Sigmoid colon (tissue), 7 donors: Measurements from ENCODE around the gene TAS2R40. TPM values are rescaled to one million over a fixed set of nuclear protein-coding genes. Genes with fewer than 3 reads are reported as not detected.

Experiments
- DNase-seq: peaks from one replicate; pipeline ENCODE4 v3.0.0-alpha.2; 2019
- H3K27ac ChIP-seq, 4 donors: fragments of 200-600 bp; sonication (generic); one replicate each; pipeline ENCODE4 v1.5.1; 2016 to 2019; ENCODE audit warnings: mild to moderate bottlenecking in 1 of 4
- H3K27me3 ChIP-seq, 3 donors: fragments of 200-600 bp; sonication (generic); one replicate each; pipeline ENCODE4 v1.5.1; 2019; ENCODE audit warnings: mild to moderate bottlenecking in 1 of 3
- H3K36me3 ChIP-seq, 4 donors: fragments of 200-600 bp; sonication (generic); one replicate each; pipeline ENCODE4 v1.5.1; 2016 to 2019
- H3K4me1 ChIP-seq, 4 donors: fragments of 200-600 bp; sonication (generic); one replicate each; pipeline ENCODE4 v1.5.1; 2017 to 2019
- H3K4me3 ChIP-seq, 4 donors: fragments of 200-600 bp; sonication (generic); one replicate each; pipeline ENCODE4 v1.5.1; 2017 to 2019; ENCODE audit warnings: mild to moderate bottlenecking in 2 of 4, moderate library complexity in 1 of 4
- H3K9me3 ChIP-seq, 4 donors: fragments of 200-600 bp in 3 of 4; sonication (generic) in 3 of 4; one replicate each; pipeline versions ENCODE4 v1.5.1 to v1.6.1; 2013 to 2019
- CTCF ChIP-seq, 4 experiments: fragments of 450-650 bp in 3 of 4; fragments of 200-600 bp in 1 of 4; IDR thresholded peaks; one replicate each; pipeline ENCODE4 v1.5.1; 2016 to 2019; ENCODE audit warnings: antibody characterized with exemption in 4 of 4, mild to moderate bottlenecking in 3 of 4, moderate library complexity in 2 of 4
- EP300 ChIP-seq, 4 donors: sonication (generic); formaldehyde crosslinking; IDR thresholded peaks; one replicate each; pipeline ENCODE4 v1.6.1; 2017; ENCODE audit warnings: antibody characterized with exemption in 4 of 4
- POLR2A ChIP-seq, 2 donors: fragments of 450-650 bp; IDR thresholded peaks; one replicate each; pipeline ENCODE4 v1.6.1; 2016; ENCODE audit warnings: antibody characterized with exemption in 2 of 2, mild to moderate bottlenecking in 2 of 2, moderate library complexity in 2 of 2
- POLR2AphosphoS5 ChIP-seq, 4 donors: sonication (generic); formaldehyde crosslinking; IDR thresholded peaks; one replicate each; pipeline ENCODE4 v1.6.1; 2017; ENCODE audit warnings: antibody characterized with exemption in 4 of 4
- WGBS, 2 donors: extraction: QIAGEN DNeasy Blood & Tissue Kit; methylation state at CpG; one replicate each; pipeline ENCODE4 v1.1.7; 2013; 5-methylcytosine and 5-hydroxymethylcytosine counted together
- intact Hi-C: fragments of 100-400 bp; cut with DNase I; formaldehyde crosslinking; loops from one replicate; pipeline ENCODE4 v1.15.1; 2023
- polyA plus RNA-seq, 3 donors: library from polyadenylated mRNA; stranded (reverse); fragments of 200-250 nt; gene quantifications; one replicate each; pipeline ENCODE4 v1.2.3, GENCODE V29; 2013
- total RNA-seq, 4 donors: library from RNA; depleted of rRNA; stranded (reverse); fragments of >200 nt; gene quantifications; one replicate each; pipeline ENCODE4 v1.1.0, GENCODE V29; 2016
- donor health status: healthy with polysubstance abuse.
- donor health status: Bipolar disorder and iron deficiency.
- donor health status: healthy.

Gene TAS2R40
- total and polyA plus RNA-seq, 7 donors: not detected

GRCh38 chr7:143214789-143215679 is 6.8 kb upstream of the TAS2R40 start:
- Histone ChIP-seq H3K9me3 (no peaks in the 10 kb centered on the region), H3K36me3 (no peaks in the 10 kb centered on the region), H3K4me3 (no peak overlapping the region), H3K4me1 (peaks cover 0 to 8% (median 3%) of the 10 kb centered on the region in 4 donors), H3K27me3 (no peaks in the 10 kb centered on the region), H3K27ac (peak overlapping the region in 2 of 4 donors; percentile 31 to 35)
- 17 to 23% methylated on average over 8 of the region's 8 CpGs for WGBS, 2 donors
- intact Hi-C loops: loop anchor here (1.0 to 5.0 kb wide), 2 partner anchors 207 to 363 kb away; no protein-coding TSS in a partner anchor
- peak; percentile 91 to 99 (median 97) for TF ChIP-seq CTCF (IDR thresholded peaks at IDR 0.05)
- TF ChIP-seq EP300 (IDR thresholded peaks at IDR 0.05): no peak
- no peak for TF ChIP-seq POLR2A (IDR thresholded peaks at IDR 0.05)
- peak; percentile 71 for DNase-seq

GRCh38 chr7:143216151-143216550 is 5.7 kb upstream of the TAS2R40 start:
- 83 to 88% methylated on average over 6 of the region's 6 CpGs for WGBS, 2 donors
- Histone ChIP-seq H3K9me3 (no peaks in the 10 kb centered on the region), H3K36me3 (no peaks in the 10 kb centered on the region), H3K4me3 (no peak overlapping the region), H3K27me3 (no peaks in the 10 kb centered on the region), H3K4me1 (peaks cover 0 to 8% (median 3%) of the 10 kb centered on the region in 4 donors), H3K27ac (peak overlapping the region in 2 of 4 donors; percentile 31 to 35)
- DNase-seq: no peak
- TF ChIP-seq EP300 (IDR thresholded peaks at IDR 0.05) (no peak), CTCF (IDR thresholded peaks at IDR 0.05) (no peak), POLR2A (IDR thresholded peaks at IDR 0.05) (no peak), POLR2AphosphoS5 (IDR thresholded peaks at IDR 0.05) (no peak)
- intact Hi-C loops: loop anchor here (5.0 kb wide), 1 partner anchor 364 kb away; no protein-coding TSS in a partner anchor

- intact Hi-C loops: loop anchor here (5.0 kb wide), 1 partner anchor 364 kb away; no protein-coding TSS in a partner anchor
- Histone ChIP-seq H3K27me3 (no peaks in the 10 kb centered on the region), H3K4me3 (no peak overlapping the region), H3K27ac (no peak overlapping the region), H3K4me1 (peaks cover 0 to 8% (median 3%) of the 10 kb centered on the region in 4 donors), H3K9me3 (no peaks in the 10 kb centered on the region), H3K36me3 (no peaks in the 10 kb centered on the region)
- WGBS, 2 donors: 87 to 94% methylated on average over 2 of the region's 2 CpGs
- no peak for DNase-seq
- TF ChIP-seq POLR2A (IDR thresholded peaks at IDR 0.05) (no peak), POLR2AphosphoS5 (IDR thresholded peaks at IDR 0.05) (no peak)
Measured at GRCh38 chr7:143216686-143217085, 5.2 kb upstream of the TAS2R40 start.

- intact Hi-C loops: loop anchor here (5.0 kb wide), 1 partner anchor 366 kb away; no protein-coding TSS in a partner anchor
- TF ChIP-seq POLR2AphosphoS5 (IDR thresholded peaks at IDR 0.05) (no peak), CTCF (IDR thresholded peaks at IDR 0.05) (no peak), EP300 (IDR thresholded peaks at IDR 0.05) (no peak), POLR2A (IDR thresholded peaks at IDR 0.05) (no peak)
- WGBS, 2 donors: 86 to 90% methylated on average over 2 of the region's 2 CpGs
Measured at GRCh38 chr7:143217806-143218205, 4.0 kb upstream of the TAS2R40 start.

GRCh38 chr7:143221286-143221685 is 551 bp upstream of the TAS2R40 start:
- DNase-seq: no peak
- Histone ChIP-seq H3K4me3 (no peak overlapping the region), H3K27ac (no peak overlapping the region), H3K4me1 (peaks cover 0 to 2% (median under 1%) of the 10 kb centered on the region in 4 donors), H3K36me3 (no peaks in the 10 kb centered on the region), H3K9me3 (no peaks in the 10 kb centered on the region), H3K27me3 (no peaks in the 10 kb centered on the region)
- intact Hi-C loops: no loop called here
- TF ChIP-seq CTCF (IDR thresholded peaks at IDR 0.05) (no peak), POLR2AphosphoS5 (IDR thresholded peaks at IDR 0.05) (no peak), POLR2A (IDR thresholded peaks at IDR 0.05) (no peak), EP300 (IDR thresholded peaks at IDR 0.05) (no peak)
- WGBS, 2 donors: 63 to 73% methylated on average over 2 of the region's 2 CpGs

More at GRCh38 chr7:143217806-143218205, 4.0 kb upstream of the TAS2R40 start:
- Histone ChIP-seq H3K4me3 (no peak overlapping the region), H3K27me3 (no peaks in the 10 kb centered on the region), H3K27ac (no peak overlapping the region), H3K36me3 (no peaks in the 10 kb centered on the region), H3K9me3 (no peaks in the 10 kb centered on the region), H3K4me1 (peaks cover 0 to 8% (median 3%) of the 10 kb centered on the region in 4 donors)
- no peak for DNase-seq
